Esophagus muscularis mucosa (tissue), 4 donors: ENCODE measurements around the gene ITGBL1. TPM values are rescaled to one million over a fixed set of nuclear protein-coding genes. Genes with fewer than 3 reads are reported as not detected.

ENCODE experiments used
- DNase-seq: peaks from one replicate; pipeline ENCODE4 v3.0.0-alpha.2; 2017; ENCODE audit errors: extremely low spot score
- H3K27ac ChIP-seq, 4 donors: fragments of 200-600 bp; sonication (generic); replicated peaks in 1 of 4; 1 replicate in 3 of 4; 2 replicates in 1 of 4; pipeline ENCODE4 v1.5.1; 2016 to 2019; ENCODE audit warnings: mild to moderate bottlenecking in 1 of 4
- H3K27me3 ChIP-seq, 4 donors: fragments of 200-600 bp; sonication (generic); one replicate each; pipeline versions ENCODE4 v1.5.1 to v1.6.0; 2016 to 2019
- H3K36me3 ChIP-seq, 4 donors: fragments of 200-600 bp; sonication (generic); one replicate each; pipeline ENCODE4 v1.5.1; 2016 to 2019
- H3K4me1 ChIP-seq, 4 donors: fragments of 200-600 bp; sonication (generic); one replicate each; pipeline ENCODE4 v1.5.1; 2016 to 2019
- H3K4me3 ChIP-seq, 4 donors: fragments of 200-600 bp; sonication (generic); 1 replicate in 2 of 4; 2 replicates in 2 of 4; pipeline ENCODE4 v1.5.1; 2016 to 2019; ENCODE audit warnings: mild to moderate bottlenecking in 4 of 4, moderate library complexity in 1 of 4
- H3K9me3 ChIP-seq, 4 donors: fragments of 200-600 bp; sonication (generic); 1 replicate in 3 of 4; 2 replicates in 1 of 4; pipeline ENCODE4 v1.5.1; 2016 to 2019
- EP300 ChIP-seq: sonication (generic); formaldehyde crosslinking; IDR thresholded peaks from one replicate; pipeline ENCODE4 v1.6.1; 2017; ENCODE audit warnings: antibody characterized with exemption
- POLR2A ChIP-seq: fragments of 450-650 bp; IDR thresholded peaks from one replicate; pipeline ENCODE4 v1.6.1; 2017; ENCODE audit warnings: antibody characterized with exemption, moderate library complexity, mild to moderate bottlenecking, low read depth
- POLR2AphosphoS5 ChIP-seq, 2 donors: sonication (generic); formaldehyde crosslinking; IDR thresholded peaks; one replicate each; pipeline ENCODE4 v1.6.1; 2017; ENCODE audit warnings: antibody characterized with exemption in 2 of 2
- WGBS: methylation state at CpG from one replicate; pipeline ENCODE4 v1.1.5; 2018; 5-methylcytosine and 5-hydroxymethylcytosine counted together
- intact Hi-C: fragments of 100-400 bp; cut with DNase I; formaldehyde crosslinking; loops from one replicate; pipeline ENCODE4 v1.15.1; 2023
- total RNA-seq, 4 donors: library from RNA; depleted of rRNA; stranded (reverse); fragments of >200 nt; gene quantifications; one replicate each; pipeline versions ENCODE4 v1.1.0 to v1.2.1, GENCODE V29; 2016
- TF ChIP-seq, protein P1 (sequence below), 3 experiments: fragments of 200-600 bp in 2 of 3; fragments of 450-650 bp in 1 of 3; sonication (generic) in 2 of 3; IDR thresholded peaks; one replicate each; pipeline ENCODE4 v1.5.1; 2017 to 2019; ENCODE audit warnings: antibody characterized with exemption in 3 of 3, mild to moderate bottlenecking in 2 of 3, moderate library complexity in 1 of 3

Gene ITGBL1
- total RNA-seq, 4 donors from 2014 or later = 8.3 to 20.0 (median 13.8) TPM

DNA sequence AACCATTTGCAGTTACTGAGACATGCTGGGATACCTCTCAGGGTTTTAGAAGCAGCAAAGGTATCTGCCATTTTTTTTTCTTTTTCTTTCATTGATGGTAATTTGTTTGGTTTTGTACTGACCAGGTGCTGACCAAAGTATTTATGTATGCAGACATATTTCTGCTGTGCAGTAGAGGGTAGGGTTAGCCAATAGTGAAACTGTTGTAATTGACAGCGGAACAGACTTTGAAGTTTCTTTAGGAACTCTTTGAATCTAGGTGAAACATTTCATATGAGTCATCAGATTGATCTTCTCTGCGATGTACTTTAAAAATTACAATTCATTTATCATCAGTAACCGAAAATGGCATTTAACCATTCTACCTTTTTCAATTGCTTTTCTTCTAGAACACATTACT lies 63.0 kb downstream of the ITGBL1 start:
- Histone ChIP-seq H3K36me3 (no peaks in the 10 kb centered on the region), H3K9me3 (no peaks in the 10 kb centered on the region), H3K4me1 (no peaks in the 10 kb centered on the region), H3K27me3 (no peaks in the 10 kb centered on the region), H3K4me3 (no peak overlapping the region), H3K27ac (no peak overlapping the region)
- TF ChIP-seq EP300 (no peak), POLR2AphosphoS5 (IDR thresholded peaks at IDR 0.05) (no peak), POLR2A (no peak)
- TF ChIP-seq, protein P1, sequence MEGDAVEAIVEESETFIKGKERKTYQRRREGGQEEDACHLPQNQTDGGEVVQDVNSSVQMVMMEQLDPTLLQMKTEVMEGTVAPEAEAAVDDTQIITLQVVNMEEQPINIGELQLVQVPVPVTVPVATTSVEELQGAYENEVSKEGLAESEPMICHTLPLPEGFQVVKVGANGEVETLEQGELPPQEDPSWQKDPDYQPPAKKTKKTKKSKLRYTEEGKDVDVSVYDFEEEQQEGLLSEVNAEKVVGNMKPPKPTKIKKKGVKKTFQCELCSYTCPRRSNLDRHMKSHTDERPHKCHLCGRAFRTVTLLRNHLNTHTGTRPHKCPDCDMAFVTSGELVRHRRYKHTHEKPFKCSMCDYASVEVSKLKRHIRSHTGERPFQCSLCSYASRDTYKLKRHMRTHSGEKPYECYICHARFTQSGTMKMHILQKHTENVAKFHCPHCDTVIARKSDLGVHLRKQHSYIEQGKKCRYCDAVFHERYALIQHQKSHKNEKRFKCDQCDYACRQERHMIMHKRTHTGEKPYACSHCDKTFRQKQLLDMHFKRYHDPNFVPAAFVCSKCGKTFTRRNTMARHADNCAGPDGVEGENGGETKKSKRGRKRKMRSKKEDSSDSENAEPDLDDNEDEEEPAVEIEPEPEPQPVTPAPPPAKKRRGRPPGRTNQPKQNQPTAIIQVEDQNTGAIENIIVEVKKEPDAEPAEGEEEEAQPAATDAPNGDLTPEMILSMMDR (IDR thresholded peaks at IDR 0.05) = no peak
- DNase-seq = no peak
- 83% methylated on average over 3 of the region's 3 CpGs for WGBS
- intact Hi-C loops = no loop called here

DNA sequence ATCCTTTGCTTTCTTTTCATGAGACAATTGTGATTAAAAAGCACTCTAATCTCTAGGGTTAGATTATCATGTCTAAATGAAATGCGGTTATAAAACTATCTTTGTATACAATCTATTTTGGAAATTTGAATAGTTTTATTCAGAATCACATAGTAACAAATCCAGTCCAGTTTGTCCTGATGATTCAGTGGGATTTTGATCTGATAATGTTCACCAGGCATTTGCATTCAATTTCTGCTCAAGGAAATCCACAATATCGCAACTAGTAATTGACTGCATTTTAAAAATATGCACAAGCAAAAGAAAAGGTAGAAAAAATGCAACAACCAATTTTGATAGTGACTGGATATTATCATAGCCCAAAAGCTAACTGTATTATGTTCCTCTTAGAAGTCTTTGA lies 63.8 kb downstream of the ITGBL1 start:
- 82% methylated on average over 2 of the region's 2 CpGs for WGBS
- intact Hi-C loops = no loop called here
- H3K27ac ChIP-seq = no peak overlapping the region
- no peaks in the 10 kb centered on the region for H3K4me1 ChIP-seq
- H3K4me3 ChIP-seq = no peak overlapping the region
- no peaks in the 10 kb centered on the region for H3K9me3 ChIP-seq
- no peaks in the 10 kb centered on the region for H3K36me3 ChIP-seq
- no peak for DNase-seq
- no peaks in the 10 kb centered on the region for H3K27me3 ChIP-seq
- no peak for TF ChIP-seq POLR2AphosphoS5 (IDR thresholded peaks at IDR 0.05)
- TF ChIP-seq, protein P1 (IDR thresholded peaks at IDR 0.05) = no peak
- no peak for TF ChIP-seq EP300
- TF ChIP-seq POLR2A = no peak

DNA sequence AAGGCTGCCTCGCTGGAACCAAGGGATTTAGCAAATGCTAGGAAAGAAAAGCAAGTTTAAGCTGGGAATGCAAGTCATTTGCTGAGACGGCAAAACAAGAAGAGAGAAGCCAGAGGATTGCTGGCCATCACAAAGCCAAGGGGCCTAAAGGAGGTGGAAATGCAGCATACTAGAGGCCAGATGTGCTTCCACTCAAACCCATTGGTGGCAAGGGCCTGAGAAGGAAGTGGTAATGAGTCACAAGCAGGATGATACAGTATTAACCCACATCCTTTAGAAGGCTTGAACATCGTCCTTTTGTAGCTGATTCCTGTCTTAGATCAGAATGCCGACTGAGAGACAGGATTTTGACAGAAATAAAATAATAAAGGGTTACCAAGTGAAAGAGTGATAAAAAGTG lies 68.2 kb downstream of the ITGBL1 start:
- intact Hi-C loops = loop anchor here (10.0 kb wide), 1 partner anchor 174 kb away; no protein-coding TSS in a partner anchor
- DNase-seq = no peak
- H3K4me3 ChIP-seq = no peak overlapping the region
- TF ChIP-seq EP300 = no peak
- TF ChIP-seq POLR2AphosphoS5 (IDR thresholded peaks at IDR 0.05) = no peak
- TF ChIP-seq POLR2A = no peak
- no peaks in the 10 kb centered on the region for H3K27me3 ChIP-seq
- H3K27ac ChIP-seq = no peak overlapping the region
- 74% methylated on average over 4 of the region's 4 CpGs for WGBS
- H3K9me3 ChIP-seq = no peaks in the 10 kb centered on the region
- H3K36me3 ChIP-seq = no peaks in the 10 kb centered on the region
- H3K4me1 ChIP-seq = no peaks in the 10 kb centered on the region

DNA sequence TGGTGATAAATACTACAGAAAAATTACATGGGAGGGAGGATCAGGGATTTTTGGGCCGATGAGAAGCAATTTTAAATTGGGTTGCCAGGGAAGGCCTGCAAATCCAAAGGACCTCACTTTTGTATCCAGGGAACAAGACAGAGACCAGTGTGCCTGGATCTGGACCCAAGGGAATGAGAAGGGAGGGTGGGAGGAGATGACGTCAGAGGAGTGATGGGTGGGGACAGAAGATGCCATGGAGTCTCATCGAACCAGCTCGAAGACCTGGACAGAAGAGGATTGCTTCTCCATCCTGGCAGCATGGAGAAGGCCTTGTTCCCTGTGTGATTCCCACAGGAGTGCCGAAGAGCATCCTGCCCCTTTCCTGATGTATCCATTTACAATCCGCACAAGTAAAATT lies 68.9 kb downstream of the ITGBL1 start:
- 89% methylated on average over 6 of the region's 6 CpGs for WGBS
- intact Hi-C loops = loop anchor here (10.0 kb wide), 1 partner anchor 173 kb away; no protein-coding TSS in a partner anchor

DNA sequence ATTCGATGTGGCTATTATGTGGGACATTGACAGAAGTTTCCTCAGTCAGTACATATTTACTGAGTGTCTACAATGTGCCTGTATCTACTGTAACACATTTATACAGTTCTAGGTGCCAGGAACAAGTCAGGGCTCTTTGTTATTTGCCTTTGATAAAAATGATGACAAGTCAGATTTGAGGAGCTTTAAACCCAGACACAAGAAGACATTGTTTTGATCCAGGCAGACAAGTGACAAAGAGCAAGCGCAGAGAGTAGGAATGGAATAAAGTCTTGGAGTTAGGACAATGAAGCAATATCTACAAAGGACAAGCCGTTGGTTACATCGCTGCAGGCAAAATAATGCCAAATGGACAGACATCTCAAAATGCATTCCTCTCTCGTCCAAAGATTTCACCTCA lies 70.1 kb downstream of the ITGBL1 start:
- Histone ChIP-seq H3K27ac (peak overlapping the region in 1 of 4 donors; percentile 7), H3K9me3 (no peaks in the 10 kb centered on the region), H3K4me1 (no peaks in the 10 kb centered on the region), H3K36me3 (no peaks in the 10 kb centered on the region), H3K4me3 (no peak overlapping the region), H3K27me3 (no peaks in the 10 kb centered on the region)
- WGBS = 74% methylated on average over 5 of the region's 5 CpGs
- no peak for DNase-seq
- intact Hi-C loops = loop anchor here (10.0 kb wide), 1 partner anchor 172 kb away; no protein-coding TSS in a partner anchor
- TF ChIP-seq EP300 = no peak
- TF ChIP-seq POLR2A = no peak
- TF ChIP-seq POLR2AphosphoS5 (IDR thresholded peaks at IDR 0.05) = no peak
- TF ChIP-seq, protein P1 (IDR thresholded peaks at IDR 0.05) = no peak

More for the DNA sequence above, 68.9 kb downstream of the ITGBL1 start:
- Histone ChIP-seq H3K4me3 (no peak overlapping the region), H3K9me3 (no peaks in the 10 kb centered on the region), H3K36me3 (no peaks in the 10 kb centered on the region), H3K27me3 (no peaks in the 10 kb centered on the region), H3K27ac (no peak overlapping the region), H3K4me1 (no peaks in the 10 kb centered on the region)
- DNase-seq = no peak
- no peak for TF ChIP-seq POLR2AphosphoS5 (IDR thresholded peaks at IDR 0.05)
- TF ChIP-seq, protein P1 (IDR thresholded peaks at IDR 0.05) = no peak
- no peak for TF ChIP-seq POLR2A
- no peak for TF ChIP-seq EP300
